ENCODE measurements around the gene EIF4E2. TPM values are rescaled to one million over a fixed set of nuclear protein-coding genes. Genes with fewer than 3 reads are reported as not detected.
A peak's percentile ranks its signal among the peaks of the same experiment; 100 is the strongest.

EIF4E2 gene, protein sequence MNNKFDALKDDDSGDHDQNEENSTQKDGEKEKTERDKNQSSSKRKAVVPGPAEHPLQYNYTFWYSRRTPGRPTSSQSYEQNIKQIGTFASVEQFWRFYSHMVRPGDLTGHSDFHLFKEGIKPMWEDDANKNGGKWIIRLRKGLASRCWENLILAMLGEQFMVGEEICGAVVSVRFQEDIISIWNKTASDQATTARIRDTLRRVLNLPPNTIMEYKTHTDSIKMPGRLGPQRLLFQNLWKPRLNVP
- total RNA-seq (76.9 and 97.3 TPM in 2 replicates), polyA plus RNA-seq (122 and 124 TPM in 2 replicates)

DNA sequence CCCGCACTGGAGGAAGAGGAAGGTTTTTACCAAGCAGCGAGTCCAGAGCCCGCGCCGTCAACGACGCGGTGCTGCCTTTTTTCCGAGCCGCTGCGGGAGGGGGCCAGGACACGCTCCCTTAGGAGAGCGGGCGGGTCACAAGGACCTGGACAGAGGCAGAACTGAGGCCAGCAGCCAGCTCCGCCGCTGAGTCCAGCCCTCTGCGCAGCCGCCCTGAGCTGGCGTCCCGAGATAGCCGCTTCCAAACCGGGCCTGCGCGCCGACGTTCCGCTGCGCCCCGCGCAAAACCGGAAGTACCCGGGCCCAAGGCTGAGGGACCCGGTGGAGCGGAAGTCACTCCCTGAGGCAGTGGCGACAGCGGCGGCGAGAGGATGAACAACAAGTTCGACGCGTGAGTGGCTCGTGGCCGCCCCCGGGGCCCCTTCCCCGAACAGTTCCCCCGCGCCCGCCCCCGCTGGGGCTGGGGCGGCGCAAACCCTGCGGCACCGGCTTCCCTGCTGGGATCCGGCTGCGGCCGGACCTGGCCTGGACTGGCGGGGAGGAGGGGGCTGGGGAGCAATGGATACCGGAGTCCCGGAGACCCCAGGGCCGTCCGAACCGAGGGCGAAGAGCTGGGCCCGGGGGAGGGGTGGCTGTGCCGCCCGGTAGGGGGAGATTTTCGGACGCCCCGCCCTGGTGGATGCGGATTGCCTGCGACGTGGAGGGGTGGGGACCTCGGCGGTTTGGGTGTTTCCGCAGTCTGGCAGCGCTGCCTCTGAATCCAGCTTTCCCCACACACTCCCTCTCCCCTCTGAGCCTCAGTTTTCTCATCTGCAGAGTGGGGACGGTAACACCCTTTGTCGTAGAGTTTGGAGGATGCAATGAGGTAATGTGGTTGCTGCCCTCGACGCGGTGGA is at the start of gene EIF4E2, which contains the start of gene TIGD1:
Gene EIF4E2 (plus strand): TSS at position 336 of the 896 bp plus-strand sequence. CDS start 36 bp downstream, at position 372.
Gene TIGD1 (minus strand): TSS at position 204 of the 896 bp plus-strand sequence. CDS start 675 bp downstream, outside the sequence.
- Histone ChIP-seq H2AFZ (peak within 1 kb of the TSS; percentile 86), H3K4me3 (peak within 1 kb of the TSS; percentile 51), H3K9me2 (replicated peaks; ENCODE audit: insufficient read depth) (no peaks in the 10 kb centered on the region), H3K4me1 (ENCODE audit: insufficient read depth) (no peaks in the 10 kb centered on the region), H3K36me3 (replicated peaks; ENCODE audit: insufficient read depth, low read depth) (no peaks in the 10 kb centered on the region), H4K20me1 (ENCODE audit: insufficient read depth, poor library complexity, severe bottlenecking) (peaks cover 22% of the 10 kb centered on the region), H3K4me2 (peak within 1 kb of the TSS; percentile 89), H3K27me3 (no peaks in the 10 kb centered on the region), H3K27ac (peak within 1 kb of the TSS; percentile 95), H3K79me2 (peaks cover 82% of the 10 kb centered on the region), H3K9me3 (ENCODE audit: low read depth) (no peaks in the 10 kb centered on the region)
- DNase-seq (ENCODE audit: low spot score), result peak; percentile 97
- WGBS (ENCODE audit: low lambda C conversion rate, missing lambda C conversion rate), result 2% methylated on average over 51 of the region's 81 CpGs
- TF ChIP-seq EZH2phosphoT487 (IDR thresholded peaks at IDR 0.05; ENCODE audit: low read depth, severe bottlenecking, unreplicated experiment) (no peak), EZH2 (IDR thresholded peaks at IDR 0.05; ENCODE audit: borderline replicate concordance) (no peak)
- TF ChIP-seq, protein P1, sequence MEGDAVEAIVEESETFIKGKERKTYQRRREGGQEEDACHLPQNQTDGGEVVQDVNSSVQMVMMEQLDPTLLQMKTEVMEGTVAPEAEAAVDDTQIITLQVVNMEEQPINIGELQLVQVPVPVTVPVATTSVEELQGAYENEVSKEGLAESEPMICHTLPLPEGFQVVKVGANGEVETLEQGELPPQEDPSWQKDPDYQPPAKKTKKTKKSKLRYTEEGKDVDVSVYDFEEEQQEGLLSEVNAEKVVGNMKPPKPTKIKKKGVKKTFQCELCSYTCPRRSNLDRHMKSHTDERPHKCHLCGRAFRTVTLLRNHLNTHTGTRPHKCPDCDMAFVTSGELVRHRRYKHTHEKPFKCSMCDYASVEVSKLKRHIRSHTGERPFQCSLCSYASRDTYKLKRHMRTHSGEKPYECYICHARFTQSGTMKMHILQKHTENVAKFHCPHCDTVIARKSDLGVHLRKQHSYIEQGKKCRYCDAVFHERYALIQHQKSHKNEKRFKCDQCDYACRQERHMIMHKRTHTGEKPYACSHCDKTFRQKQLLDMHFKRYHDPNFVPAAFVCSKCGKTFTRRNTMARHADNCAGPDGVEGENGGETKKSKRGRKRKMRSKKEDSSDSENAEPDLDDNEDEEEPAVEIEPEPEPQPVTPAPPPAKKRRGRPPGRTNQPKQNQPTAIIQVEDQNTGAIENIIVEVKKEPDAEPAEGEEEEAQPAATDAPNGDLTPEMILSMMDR (IDR thresholded peaks at IDR 0.05; ENCODE audit: poor library complexity), result no peak

DNA sequence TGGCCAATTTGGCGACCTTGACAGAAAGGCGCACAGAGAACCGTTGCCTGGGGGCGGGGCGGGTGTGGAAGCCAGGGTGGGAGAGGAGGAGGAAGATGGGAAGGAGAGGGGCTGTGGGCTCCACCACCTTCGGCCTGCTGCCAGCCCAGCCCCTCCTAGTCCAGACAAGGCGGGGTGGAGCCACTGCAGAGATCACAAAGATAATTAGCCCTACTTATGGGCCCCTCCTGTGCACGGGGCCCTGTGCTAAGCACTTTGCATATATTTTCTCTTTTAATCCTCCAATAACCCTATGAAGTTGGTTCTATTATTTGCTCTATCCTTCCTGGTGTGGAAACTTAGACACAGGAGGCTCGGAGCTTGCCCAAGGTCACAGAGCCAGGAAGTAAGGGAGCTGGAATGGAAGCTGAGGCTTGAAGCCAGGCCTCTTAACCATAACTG is 49.1 kb upstream of the EIF4E2 start:
- Histone ChIP-seq H3K4me2 (no peak overlapping the region), H3K9me3 (ENCODE audit: low read depth) (no peaks in the 10 kb centered on the region), H3K79me2 (no peaks in the 10 kb centered on the region), H4K20me1 (ENCODE audit: insufficient read depth, poor library complexity, severe bottlenecking) (no peaks in the 10 kb centered on the region), H2AFZ (no peak overlapping the region), H3K27ac (peak overlapping the region; percentile 51), H3K9me2 (replicated peaks; ENCODE audit: insufficient read depth) (no peaks in the 10 kb centered on the region), H3K36me3 (replicated peaks; ENCODE audit: insufficient read depth, low read depth) (no peaks in the 10 kb centered on the region), H3K27me3 (peaks cover 50% of the 10 kb centered on the region), H3K4me3 (no peak overlapping the region), H3K4me1 (ENCODE audit: insufficient read depth) (peaks cover 18% of the 10 kb centered on the region)
- WGBS (ENCODE audit: low lambda C conversion rate, missing lambda C conversion rate), result 66% methylated on average over 9 of the region's 9 CpGs
- TF ChIP-seq, protein P1 (IDR thresholded peaks at IDR 0.05; ENCODE audit: poor library complexity), result no peak
- TF ChIP-seq EZH2phosphoT487 (IDR thresholded peaks at IDR 0.05; ENCODE audit: low read depth, severe bottlenecking, unreplicated experiment), result no peak
- TF ChIP-seq EZH2 (IDR thresholded peaks at IDR 0.05; ENCODE audit: borderline replicate concordance), result no peak
- no peak for DNase-seq (ENCODE audit: low spot score)

DNA sequence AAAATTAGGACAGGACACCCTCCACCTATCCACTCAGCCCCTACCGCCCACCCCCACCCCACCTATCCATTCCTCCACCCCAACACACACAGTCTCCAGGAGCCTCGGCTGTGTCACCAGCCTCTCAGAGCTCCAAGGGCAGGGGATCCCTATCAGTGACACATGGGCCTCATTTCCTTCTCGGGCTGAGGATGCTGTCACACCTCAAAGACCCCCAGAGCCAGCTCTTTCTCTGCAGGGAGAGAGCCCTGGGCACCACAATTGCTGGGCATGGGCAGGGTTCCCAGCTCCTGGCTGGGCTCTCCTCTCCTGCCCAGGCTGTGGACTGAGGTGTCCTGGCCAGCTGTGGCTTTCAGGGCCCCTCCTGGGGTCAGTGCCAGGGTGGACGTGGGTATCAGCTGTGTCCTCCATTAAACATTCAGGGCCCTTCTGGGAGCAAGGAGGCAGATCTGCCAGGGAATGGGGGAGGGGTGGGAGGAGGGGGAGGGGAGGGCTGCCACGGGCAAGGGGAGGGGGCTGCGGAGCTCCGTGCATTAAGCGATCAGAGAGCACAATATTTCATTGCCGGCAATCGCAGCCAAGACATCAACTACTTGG is 48.6 kb upstream of the EIF4E2 start:
- H3K4me3 ChIP-seq, result no peak overlapping the region
- TF ChIP-seq, protein P1 (IDR thresholded peaks at IDR 0.05; ENCODE audit: poor library complexity), result no peak
- no peak for TF ChIP-seq EZH2phosphoT487 (IDR thresholded peaks at IDR 0.05; ENCODE audit: low read depth, severe bottlenecking, unreplicated experiment)
- TF ChIP-seq EZH2 (IDR thresholded peaks at IDR 0.05; ENCODE audit: borderline replicate concordance), result no peak
- H3K36me3 ChIP-seq (replicated peaks; ENCODE audit: insufficient read depth, low read depth), result no peaks in the 10 kb centered on the region
- H4K20me1 ChIP-seq (ENCODE audit: insufficient read depth, poor library complexity, severe bottlenecking), result no peaks in the 10 kb centered on the region
- peaks cover 55% of the 10 kb centered on the region for H3K27me3 ChIP-seq
- H2AFZ ChIP-seq, result no peak overlapping the region
- H3K27ac ChIP-seq, result peak overlapping the region; percentile 51
- no peak for DNase-seq (ENCODE audit: low spot score)
- H3K79me2 ChIP-seq, result no peaks in the 10 kb centered on the region
- peak overlapping the region; percentile 97 for H3K4me2 ChIP-seq
- H3K9me2 ChIP-seq (replicated peaks; ENCODE audit: insufficient read depth), result no peaks in the 10 kb centered on the region
- 61% methylated on average over 3 of the region's 10 CpGs for WGBS (ENCODE audit: low lambda C conversion rate, missing lambda C conversion rate)
- peaks cover 18% of the 10 kb centered on the region for H3K4me1 ChIP-seq (ENCODE audit: insufficient read depth)
- no peaks in the 10 kb centered on the region for H3K9me3 ChIP-seq (ENCODE audit: low read depth)

All from hepatocyte (in vitro differentiated cells).